CD14-positive monocyte (primary cell): ENCODE measurements around the gene TLCD3B. TPM values are rescaled to one million over a fixed set of nuclear protein-coding genes. Genes with fewer than 3 reads are reported as not detected.

Source experiments
- DNase-seq, 3 donors: peaks; one replicate each; pipeline ENCODE4 v3.0.0-alpha.2; 2011 to 2022
- H2AFZ ChIP-seq: 2 replicates; pipeline ENCODE4 v1.6.0; 2012; ENCODE audit warnings: mild to moderate bottlenecking, low read depth, low read length, inconsistent platforms; ENCODE audit not compliant: insufficient read depth, poor library complexity, severe bottlenecking
- H3K27ac ChIP-seq, 2 donors: 1 replicate in 1 of 2; 2 replicates in 1 of 2; pipeline ENCODE4 v1.5.1; 2012 to 2013; ENCODE audit warnings: low read length in 2 of 2, control low read depth in 1 of 2, inconsistent platforms in 1 of 2, low read depth in 1 of 2, mild to moderate bottlenecking in 1 of 2
- H3K27me3 ChIP-seq, 2 donors: one replicate each; pipeline versions ENCODE4 v1.6.0 to v1.6.1; 2011 to 2013; ENCODE audit warnings: low read length in 2 of 2; ENCODE audit not compliant: control insufficient read depth in 2 of 2, insufficient read depth in 2 of 2
- H3K36me3 ChIP-seq, 2 donors: replicated peaks in 1 of 2; 1 replicate in 1 of 2; 2 replicates in 1 of 2; pipeline versions ENCODE4 v1.5.1 to v1.6.1; 2012 to 2013; ENCODE audit warnings: low read length in 2 of 2, control low read depth in 1 of 2, inconsistent platforms in 1 of 2, mild to moderate bottlenecking in 1 of 2; ENCODE audit not compliant: insufficient read depth in 2 of 2, control insufficient read depth in 1 of 2
- H3K4me1 ChIP-seq, 2 donors: 1 replicate in 1 of 2; 2 replicates in 1 of 2; pipeline versions ENCODE4 v1.5.1 to v1.6.1; 2012 to 2013; ENCODE audit warnings: low read length in 2 of 2, control low read depth in 1 of 2, inconsistent platforms in 1 of 2, mild to moderate bottlenecking in 1 of 2, moderate library complexity in 1 of 2; ENCODE audit not compliant: insufficient read depth in 2 of 2, control insufficient read depth in 1 of 2
- H3K4me2 ChIP-seq: replicated peaks from 2 replicates; pipeline ENCODE3; 2012; ENCODE audit warnings: low read length, moderate library complexity, mild to moderate bottlenecking; ENCODE audit not compliant: poor library complexity, severe bottlenecking; ENCODE audit errors: extremely low read depth
- H3K4me3 ChIP-seq, 3 experiments: fragments of 200-600 bp in 1 of 3; sonication (generic) in 1 of 3; replicated peaks in 1 of 3; 1 replicate in 2 of 3; 2 replicates in 1 of 3; pipeline ENCODE4 v1.5.1; 2011 to 2013; ENCODE audit warnings: low read length in 3 of 3, mild to moderate bottlenecking in 3 of 3, control low read depth in 2 of 3, low read depth in 2 of 3, inconsistent platforms in 1 of 3, moderate library complexity in 1 of 3
- H3K79me2 ChIP-seq: 2 replicates; pipeline ENCODE4 v1.6.0; 2012; ENCODE audit warnings: mild to moderate bottlenecking, control low read depth, inconsistent platforms, low read length, moderate library complexity; ENCODE audit not compliant: insufficient read depth
- H3K9ac ChIP-seq: 2 replicates; pipeline ENCODE4 v1.6.0; 2017; ENCODE audit warnings: low read length, mild to moderate bottlenecking; ENCODE audit not compliant: insufficient read depth, poor library complexity, severe bottlenecking
- H3K9me3 ChIP-seq, 2 donors: replicated peaks in 1 of 2; 1 replicate in 1 of 2; 2 replicates in 1 of 2; pipeline versions ENCODE4 v1.5.1 to v1.6.1; 2012 to 2013; ENCODE audit warnings: low read length in 2 of 2, control low read depth in 1 of 2; ENCODE audit not compliant: control insufficient read depth in 1 of 2, insufficient read depth in 1 of 2
- H4K20me1 ChIP-seq: 2 replicates; pipeline ENCODE4 v1.6.0; 2012; ENCODE audit warnings: mild to moderate bottlenecking, low read length, control low read depth, moderate library complexity; ENCODE audit not compliant: insufficient read depth
- H3K27ac Mint-ChIP-seq, 7 donors: one replicate each; pipeline ENCODE4 v1.8.0; 2020; ENCODE audit warnings: mild to moderate bottlenecking in 7 of 7, mixed read lengths in 7 of 7, moderate library complexity in 6 of 7, inconsistent platforms in 2 of 7
- H3K27me3 Mint-ChIP-seq, 3 donors: one replicate each; pipeline ENCODE4 v1.8.0; 2021 to 2022; ENCODE audit warnings: low read depth in 3 of 3, mild to moderate bottlenecking in 3 of 3, mixed read lengths in 3 of 3, moderate library complexity in 3 of 3, inconsistent platforms in 1 of 3
- H3K36me3 Mint-ChIP-seq, 2 donors: one replicate each; pipeline ENCODE4 v1.8.0; 2020; ENCODE audit warnings: mixed read lengths in 2 of 2, inconsistent platforms in 1 of 2, mild to moderate bottlenecking in 1 of 2
- H3K4me1 Mint-ChIP-seq: one replicate; pipeline ENCODE4 v1.8.0; 2020; ENCODE audit warnings: mild to moderate bottlenecking, mixed read lengths
- H3K4me3 Mint-ChIP-seq, 2 donors: one replicate each; pipeline ENCODE4 v1.8.0; 2020; ENCODE audit warnings: mild to moderate bottlenecking in 2 of 2, mixed read lengths in 2 of 2, moderate library complexity in 1 of 2
- H3K9me3 Mint-ChIP-seq, 7 donors: one replicate each; pipeline ENCODE4 v1.8.0; 2020 to 2022; ENCODE audit warnings: mixed read lengths in 7 of 7, mild to moderate bottlenecking in 6 of 7, moderate library complexity in 6 of 7, inconsistent platforms in 2 of 7
- WGBS: methylation state at CpG from one replicate; pipeline ENCODE4 v1.1.5; 2013; ENCODE audit warnings: missing lambda C conversion rate; ENCODE audit not compliant: insufficient coverage; 5-methylcytosine and 5-hydroxymethylcytosine counted together
- intact Hi-C, 2 donors: fragments of 100-400 bp; cut with micrococcal nuclease; formaldehyde crosslinking; loops; one replicate each; pipeline versions ENCODE4 v1.15.0 to v1.15.1; 2023
- polyA plus RNA-seq, 3 donors: library from polyadenylated mRNA; depleted of rRNA in 1 of 3; unstranded in 2 of 3; stranded (reverse) in 1 of 3; fragments of 300-500 nt in 2 of 3; fragments of >200 nt in 1 of 3; fragmentation: Illumina TruSeq in 2 of 3; gene quantifications; 1 replicate in 2 of 3; 2 replicates in 1 of 3; pipeline ENCODE4 v1.2.3, GENCODE V29; 2012 to 2021
- TF ChIP-seq, protein P1 (sequence below): fragments of 200-600 bp; IDR thresholded peaks from one replicate; pipeline ENCODE4 v1.8.0; 2022; ENCODE audit warnings: antibody characterized with exemption, mild to moderate bottlenecking

Gene TLCD3B
- polyA plus RNA-seq, 3 donors: not detected

DNA sequence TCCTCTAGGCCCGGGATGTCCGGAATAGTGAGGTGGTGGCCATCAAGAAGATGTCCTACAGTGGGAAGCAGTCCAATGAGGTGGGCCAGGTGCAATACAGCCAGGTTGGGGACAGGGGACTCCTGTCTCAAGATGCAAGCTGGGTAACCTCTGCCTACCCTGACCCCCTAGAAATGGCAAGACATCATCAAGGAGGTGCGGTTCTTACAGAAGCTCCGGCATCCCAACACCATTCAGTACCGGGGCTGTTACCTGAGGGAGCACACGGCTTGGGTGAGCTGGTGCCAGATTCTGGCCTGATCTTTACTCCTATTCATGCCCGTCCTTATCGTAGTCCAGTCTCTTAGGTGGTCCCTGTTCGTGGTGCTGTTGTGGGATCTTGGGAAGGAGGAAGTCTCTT, 53.0 kb downstream of the TLCD3B start:
- Mint-ChIP-seq H3K27ac (peak overlapping the region in 4 of 7 donors; percentile 38 to 63 (median 46)), H3K27me3 (peaks cover 0 to 5% (median 2%) of the 10 kb centered on the region in 3 donors), H3K4me3 (no peak overlapping the region), H3K36me3 (peaks cover 55 to 63% of the 10 kb centered on the region in 2 donors), H3K9me3 (peaks cover 0 to 2% (median 0%) of the 10 kb centered on the region in 7 donors), H3K4me1 (peaks cover 30% of the 10 kb centered on the region)
- DNase-seq: no peak
- TF ChIP-seq, protein P1, sequence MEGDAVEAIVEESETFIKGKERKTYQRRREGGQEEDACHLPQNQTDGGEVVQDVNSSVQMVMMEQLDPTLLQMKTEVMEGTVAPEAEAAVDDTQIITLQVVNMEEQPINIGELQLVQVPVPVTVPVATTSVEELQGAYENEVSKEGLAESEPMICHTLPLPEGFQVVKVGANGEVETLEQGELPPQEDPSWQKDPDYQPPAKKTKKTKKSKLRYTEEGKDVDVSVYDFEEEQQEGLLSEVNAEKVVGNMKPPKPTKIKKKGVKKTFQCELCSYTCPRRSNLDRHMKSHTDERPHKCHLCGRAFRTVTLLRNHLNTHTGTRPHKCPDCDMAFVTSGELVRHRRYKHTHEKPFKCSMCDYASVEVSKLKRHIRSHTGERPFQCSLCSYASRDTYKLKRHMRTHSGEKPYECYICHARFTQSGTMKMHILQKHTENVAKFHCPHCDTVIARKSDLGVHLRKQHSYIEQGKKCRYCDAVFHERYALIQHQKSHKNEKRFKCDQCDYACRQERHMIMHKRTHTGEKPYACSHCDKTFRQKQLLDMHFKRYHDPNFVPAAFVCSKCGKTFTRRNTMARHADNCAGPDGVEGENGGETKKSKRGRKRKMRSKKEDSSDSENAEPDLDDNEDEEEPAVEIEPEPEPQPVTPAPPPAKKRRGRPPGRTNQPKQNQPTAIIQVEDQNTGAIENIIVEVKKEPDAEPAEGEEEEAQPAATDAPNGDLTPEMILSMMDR: no peak
- no peaks in the 10 kb centered on the region for H3K27me3 ChIP-seq
- H3K27ac ChIP-seq: peak overlapping the region in 1 of 2 donors; percentile 8
- H3K9me3 ChIP-seq: no peaks in the 10 kb centered on the region
- intact Hi-C loops: loop anchor here in 1 of 2 donors (10.0 kb wide), 1 partner anchor 113 kb away; the partner anchor contains the start of gene CDIPT
- H3K4me2 ChIP-seq: no peak overlapping the region
- H3K9ac ChIP-seq: no peak overlapping the region
- H3K4me3 ChIP-seq: no peak overlapping the region
- H3K79me2 ChIP-seq: peaks cover 46% of the 10 kb centered on the region
- 96% methylated on average over 4 of the region's 9 CpGs for WGBS
- H4K20me1 ChIP-seq: peaks cover 43% of the 10 kb centered on the region
- peaks cover 25 to 32% of the 10 kb centered on the region in 2 donors for H3K4me1 ChIP-seq
- peaks cover 58 to 64% of the 10 kb centered on the region in 2 donors for H3K36me3 ChIP-seq
- H2AFZ ChIP-seq: no peak overlapping the region

DNA sequence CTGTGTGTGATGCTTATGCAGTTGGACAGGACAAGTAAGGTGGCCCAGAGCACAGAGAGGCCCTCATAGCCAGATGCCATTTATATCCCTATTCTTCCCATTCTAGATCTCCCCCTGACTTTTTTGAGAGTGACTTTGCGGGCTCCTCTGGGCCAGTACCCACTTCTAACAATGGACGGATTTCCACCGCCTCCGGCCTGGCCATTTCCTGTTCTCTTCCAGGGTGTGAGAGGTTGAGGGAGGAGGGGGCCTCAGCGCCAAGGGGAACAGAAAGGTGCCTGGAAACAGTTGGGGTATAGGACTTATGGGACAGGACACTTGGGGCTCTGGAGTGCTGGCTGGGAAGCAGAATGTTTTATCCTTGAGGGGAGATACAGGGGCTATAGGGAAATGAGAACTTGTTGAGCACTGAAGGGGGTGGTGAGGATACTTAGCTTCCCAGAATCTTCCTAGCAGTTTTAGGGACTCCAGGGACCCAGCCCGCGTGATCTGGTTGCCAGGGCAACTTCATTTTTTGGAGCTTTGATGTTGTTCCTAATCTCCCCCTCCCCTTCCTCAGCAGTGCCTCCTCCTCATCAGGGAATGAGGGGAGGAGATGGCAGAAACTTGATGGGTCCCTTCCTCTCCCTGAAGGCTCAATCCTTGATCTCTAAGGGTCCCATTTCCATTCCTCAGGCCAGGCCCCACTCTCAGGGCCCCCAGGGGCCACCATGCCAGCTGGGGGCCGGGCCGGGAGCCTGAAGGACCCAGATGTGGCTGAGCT, 53.8 kb downstream of the TLCD3B start:
- intact Hi-C loops: loop anchor here in 1 of 2 donors (10.0 kb wide), 1 partner anchor 112 kb away; the partner anchor contains the start of gene CDIPT
- Histone ChIP-seq H3K9ac (no peak overlapping the region), H3K9me3 (no peaks in the 10 kb centered on the region), H3K27ac (no peak overlapping the region), H3K36me3 (peaks cover 49 to 57% of the 10 kb centered on the region in 2 donors), H3K79me2 (peaks cover 46% of the 10 kb centered on the region), H3K4me1 (peaks cover 31 to 41% of the 10 kb centered on the region in 2 donors), H3K27me3 (no peaks in the 10 kb centered on the region), H3K4me3 (no peak overlapping the region), H3K4me2 (no peak overlapping the region), H4K20me1 (peaks cover 47% of the 10 kb centered on the region), H2AFZ (no peak overlapping the region)
- no peak overlapping the region for H3K4me3 Mint-ChIP-seq
- TF ChIP-seq, protein P1: no peak
- H3K9me3 Mint-ChIP-seq: peaks cover 0 to 2% (median 0%) of the 10 kb centered on the region in 7 donors
- WGBS: 100% methylated on average over 2 of the region's 9 CpGs
- H3K27me3 Mint-ChIP-seq: peaks cover 0 to 5% (median 0%) of the 10 kb centered on the region in 3 donors
- H3K36me3 Mint-ChIP-seq: peaks cover 47 to 56% of the 10 kb centered on the region in 2 donors
- H3K27ac Mint-ChIP-seq: peak overlapping the region in 3 of 7 donors; percentile 50 to 76 (median 67)
- DNase-seq: no peak
- peaks cover 38% of the 10 kb centered on the region for H3K4me1 Mint-ChIP-seq
